HuH-7.5 (cell line): ENCODE results near the gene ZC2HC1C.

Experiments used
- DNase-seq: peaks from one replicate; pipeline ENCODE4 v3.0.0; 2011; ENCODE audit warnings: low spot score

The ZC2HC1C gene, protein sequence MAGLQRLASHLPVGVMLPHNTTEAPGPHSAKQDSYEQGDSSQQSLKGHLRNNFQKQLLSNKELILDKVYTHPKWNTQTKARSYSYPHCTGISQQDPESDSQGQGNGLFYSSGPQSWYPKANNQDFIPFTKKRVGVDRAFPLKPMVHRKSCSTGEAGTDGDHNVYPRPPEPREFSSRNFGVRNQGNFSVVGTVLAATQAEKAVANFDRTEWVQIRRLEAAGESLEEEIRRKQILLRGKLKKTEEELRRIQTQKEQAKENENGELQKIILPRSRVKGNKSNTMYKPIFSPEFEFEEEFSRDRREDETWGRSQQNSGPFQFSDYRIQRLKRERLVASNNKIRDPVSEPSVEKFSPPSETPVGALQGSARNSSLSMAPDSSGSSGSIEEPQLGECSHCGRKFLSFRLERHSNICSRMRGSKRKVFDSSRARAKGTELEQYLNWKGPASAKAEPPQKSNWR

DNA sequence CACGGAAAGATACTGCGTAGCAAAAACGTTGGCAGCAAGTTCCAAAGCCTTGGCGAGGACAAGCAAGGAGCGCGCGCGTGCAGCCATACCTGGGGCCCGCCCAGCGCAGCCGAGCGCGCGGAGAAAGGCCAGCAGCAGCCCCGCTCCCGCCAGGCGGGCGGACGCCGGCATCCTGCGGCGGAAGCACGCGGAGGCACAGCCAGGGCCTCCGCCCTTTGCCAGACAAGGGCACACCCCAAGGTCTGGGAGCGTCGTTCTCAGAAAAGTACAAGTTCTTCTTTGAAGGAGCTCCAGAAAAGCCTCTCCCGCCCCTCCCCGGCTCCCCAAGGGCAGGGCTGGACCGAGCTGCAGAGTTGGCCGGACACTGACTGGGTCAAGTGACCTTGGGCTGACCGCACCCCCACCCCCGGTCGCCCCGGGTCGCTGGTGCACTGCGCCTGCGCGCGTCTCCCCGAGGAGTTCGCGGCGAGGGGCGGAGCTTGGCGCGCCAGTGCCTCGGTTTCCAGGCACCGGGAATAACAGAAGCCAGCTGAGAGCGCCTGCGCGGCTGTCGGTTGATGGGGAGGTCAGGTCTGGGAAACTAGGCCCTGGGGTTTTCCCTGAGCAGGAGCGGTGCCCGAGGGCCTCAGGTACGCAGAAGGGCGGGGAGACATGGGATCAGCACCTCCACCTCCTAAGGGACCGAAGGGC lies at the start of gene ZC2HC1C:
ZC2HC1C (plus strand) TSS at position 521 of the 690 bp plus-strand sequence. CDS start 933 bp downstream, outside the sequence.
- peak; percentile 71 for DNase-seq

DNA sequence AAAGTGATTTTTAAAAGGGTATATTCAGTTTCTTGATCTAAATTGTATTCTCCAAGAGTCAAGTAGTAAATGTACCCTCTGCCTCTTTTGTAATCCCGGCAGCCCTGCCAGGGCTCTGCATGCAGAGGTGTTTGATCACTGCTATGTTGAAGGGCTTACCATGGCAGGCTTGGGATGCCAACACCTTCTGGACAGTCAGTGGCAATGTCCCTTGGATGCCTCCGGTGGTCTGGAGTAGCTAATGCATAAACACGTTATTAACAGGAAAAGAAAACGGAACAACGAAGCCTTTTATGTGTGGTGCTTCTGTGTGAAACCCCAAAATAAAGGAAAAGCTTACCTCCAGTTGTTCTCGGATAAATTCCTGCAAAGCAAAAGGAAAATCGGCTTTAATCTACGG lies 46.8 kb upstream of the ZC2HC1C start:
- DNase-seq: peak; percentile 26

DNA sequence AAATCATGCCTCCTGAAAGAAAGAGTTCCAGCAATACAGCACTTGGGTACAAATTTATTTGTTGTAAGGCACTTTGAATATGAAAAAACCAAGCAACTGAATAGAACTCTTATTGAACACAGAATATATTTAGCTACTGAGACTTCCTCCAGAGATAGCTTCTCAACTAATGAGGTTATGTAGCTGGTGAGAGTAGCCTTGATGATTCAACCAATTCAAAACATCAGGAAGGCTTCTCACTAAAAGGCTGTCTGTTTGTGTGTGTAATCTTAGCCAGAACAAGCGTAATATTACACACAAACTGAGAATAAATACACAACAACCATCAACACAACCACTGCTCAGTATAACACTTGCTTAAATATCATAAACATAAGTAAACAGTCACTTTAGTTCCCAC lies 46.3 kb upstream of the ZC2HC1C start:
- DNase-seq: no peak

DNA sequence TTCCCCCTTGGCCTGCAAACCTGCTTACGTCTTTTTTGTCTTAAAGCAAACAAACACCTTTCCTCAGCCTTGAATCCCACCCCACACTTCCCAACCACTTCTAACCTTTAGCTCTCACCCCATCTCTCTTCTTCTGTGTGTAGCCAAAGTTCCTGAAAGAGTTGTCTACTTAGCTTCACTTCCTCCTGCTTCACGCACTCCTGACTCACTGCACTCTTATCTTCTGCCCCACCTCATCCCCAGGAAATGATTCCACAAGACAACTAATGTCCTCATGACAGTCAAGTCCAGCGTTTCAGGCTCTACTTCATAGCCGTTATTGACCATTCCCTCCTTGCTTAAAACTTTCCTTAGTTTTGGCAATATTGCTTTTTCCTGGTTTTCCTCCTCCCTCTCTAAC lies 44.4 kb upstream of the ZC2HC1C start:
- no peak for DNase-seq

DNA sequence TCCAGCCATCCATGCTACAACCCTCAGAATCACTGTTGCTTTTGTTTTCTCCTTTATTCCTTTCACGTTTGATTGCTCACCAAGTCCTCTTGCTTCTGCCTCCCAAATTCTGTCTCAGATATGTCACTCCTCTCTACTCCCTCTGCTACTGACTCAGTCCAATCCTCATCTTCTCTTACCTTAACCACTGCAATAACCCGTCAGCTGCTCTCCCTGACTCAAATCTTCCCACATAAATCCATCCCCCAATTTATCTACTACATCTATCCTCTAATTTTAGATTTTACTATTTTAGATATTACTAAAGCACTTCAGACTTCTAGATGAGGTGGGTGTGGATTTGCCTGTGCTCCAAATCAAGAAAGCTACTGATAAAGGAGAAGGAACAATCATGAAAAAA lies 43.6 kb upstream of the ZC2HC1C start:
- DNase-seq: no peak

DNA sequence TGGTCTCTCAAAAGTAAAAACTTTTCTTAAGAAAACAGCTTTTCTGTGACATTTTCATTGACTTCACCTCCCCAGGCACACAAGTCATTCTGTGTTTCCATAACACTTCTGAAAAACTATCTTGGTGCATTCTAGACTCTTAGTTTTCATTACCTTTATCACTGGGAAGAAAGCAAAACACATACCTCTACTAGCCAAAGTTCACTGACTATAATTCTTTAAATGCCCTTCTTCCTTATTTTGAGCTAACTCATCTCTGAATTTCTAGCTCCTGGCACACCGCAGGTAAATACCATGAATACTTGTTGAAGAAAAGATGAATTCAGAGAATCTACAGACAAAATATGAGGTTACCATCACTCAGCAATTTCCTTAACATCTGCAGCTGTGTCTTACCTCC lies 39.3 kb upstream of the ZC2HC1C start:
- DNase-seq: no peak

DNA sequence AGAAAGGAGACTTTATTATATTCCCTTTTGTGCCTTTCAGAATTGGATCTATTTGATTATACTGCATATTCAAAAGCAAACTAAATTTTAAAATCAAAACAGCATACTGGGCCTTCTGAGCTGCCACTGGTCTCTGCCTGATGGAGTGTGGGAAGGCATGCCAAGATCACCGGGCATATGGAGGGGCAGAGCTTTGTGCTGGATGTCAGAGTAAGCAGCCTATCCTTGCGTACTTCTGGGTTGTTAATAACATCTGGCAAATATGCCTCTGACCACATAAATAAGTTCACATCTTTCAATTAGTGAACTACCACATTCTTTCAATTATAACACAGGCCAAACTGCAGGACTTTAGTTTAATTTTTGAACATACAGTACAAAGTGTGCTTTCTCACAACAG lies 36.5 kb upstream of the ZC2HC1C start:
- no peak for DNase-seq

DNA sequence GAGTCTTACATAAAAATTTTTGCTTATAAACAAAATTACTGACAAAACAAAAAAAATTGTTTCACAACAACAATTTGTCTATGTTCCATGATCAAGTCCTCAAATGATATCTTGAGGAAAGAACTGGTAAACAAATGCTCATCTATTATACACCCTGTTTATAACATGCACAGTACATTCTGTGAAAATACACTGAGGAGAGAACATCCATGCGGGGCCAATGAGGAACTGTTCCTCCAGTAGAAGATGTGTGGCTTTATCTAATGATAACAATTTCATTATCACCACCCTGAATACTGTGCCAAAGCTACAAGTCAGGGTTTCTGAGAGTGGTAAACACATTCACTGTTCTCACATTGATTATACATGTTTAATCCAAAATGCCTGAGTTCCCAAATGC lies 28.9 kb upstream of the ZC2HC1C start:
- DNase-seq: no peak

DNA sequence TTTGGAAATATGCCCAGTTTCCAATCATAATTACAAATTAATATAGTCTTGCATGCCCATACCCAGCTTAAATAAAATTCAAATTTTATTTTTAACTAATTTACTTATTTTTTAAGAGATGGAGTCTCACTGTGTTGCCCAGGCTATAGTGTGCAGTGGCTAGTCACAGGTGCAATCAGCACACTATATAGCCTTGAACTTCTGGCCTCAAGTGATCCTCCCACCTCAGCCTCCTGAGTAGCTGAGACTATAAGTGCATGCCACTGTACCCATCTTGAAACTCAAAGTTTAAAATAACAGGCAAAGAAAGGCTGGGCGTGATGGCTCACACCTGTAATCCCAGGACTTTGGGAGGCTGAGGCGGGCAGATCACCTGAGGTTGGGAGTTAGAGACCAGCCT lies 28.5 kb upstream of the ZC2HC1C start:
- DNase-seq: no peak

DNA sequence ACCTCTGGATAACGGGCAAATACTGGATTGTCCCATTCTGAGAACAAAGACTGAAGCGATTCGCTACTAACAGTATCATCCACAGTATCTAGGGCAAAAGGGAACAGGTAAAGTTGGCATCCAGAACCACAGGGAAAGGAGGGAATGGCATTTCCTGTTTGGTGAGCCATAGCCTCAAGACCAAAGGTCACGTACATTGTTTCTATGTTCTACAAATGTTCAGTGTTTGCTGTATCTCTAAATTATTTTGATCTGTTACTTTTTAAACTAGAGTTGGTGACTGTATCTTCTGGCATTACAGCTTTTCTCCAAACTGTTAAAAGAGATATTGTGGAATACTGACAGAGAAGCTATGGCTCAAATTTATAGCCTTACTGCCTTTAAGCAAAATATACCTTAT lies 27.8 kb upstream of the ZC2HC1C start:
- no peak for DNase-seq

DNA sequence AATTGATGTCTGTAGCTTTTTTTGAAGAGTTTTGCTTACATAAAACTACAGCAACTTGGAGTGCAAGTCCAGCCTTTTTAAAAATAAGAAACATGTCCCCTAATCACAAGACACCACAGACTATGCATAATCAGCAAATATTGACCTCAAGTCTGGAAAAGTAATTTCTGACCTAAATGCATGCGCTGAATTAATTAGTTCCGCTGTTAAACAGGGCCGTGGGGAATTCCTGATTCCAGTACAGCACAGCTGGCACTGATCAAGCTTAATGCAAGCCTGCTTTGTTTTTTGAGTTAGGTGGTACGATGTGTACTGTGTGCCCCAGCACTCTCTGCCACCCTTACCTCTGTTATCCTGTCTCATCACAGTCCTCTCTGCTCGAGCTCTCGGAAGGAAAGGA lies 27.4 kb upstream of the ZC2HC1C start:
- no peak for DNase-seq

DNA sequence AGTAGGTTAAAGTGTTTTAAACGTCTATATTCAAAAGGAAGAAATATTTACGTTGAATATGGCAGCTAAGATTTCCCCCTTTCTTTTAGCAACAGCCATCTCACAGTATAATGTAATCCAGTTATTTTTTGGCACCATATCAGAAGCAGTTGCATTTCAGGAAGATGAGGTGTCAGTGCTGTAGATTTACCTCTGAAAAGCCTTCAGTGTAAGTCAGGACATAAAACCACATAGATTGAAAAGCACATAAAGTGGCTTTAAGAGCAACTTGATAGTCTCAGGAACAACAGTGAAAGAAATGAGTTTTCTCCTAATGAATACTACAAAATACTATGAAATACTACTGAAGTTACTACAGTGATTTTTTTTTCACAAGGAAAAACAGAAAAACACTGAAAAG lies 25.1 kb upstream of the ZC2HC1C start:
- DNase-seq: no peak

DNA sequence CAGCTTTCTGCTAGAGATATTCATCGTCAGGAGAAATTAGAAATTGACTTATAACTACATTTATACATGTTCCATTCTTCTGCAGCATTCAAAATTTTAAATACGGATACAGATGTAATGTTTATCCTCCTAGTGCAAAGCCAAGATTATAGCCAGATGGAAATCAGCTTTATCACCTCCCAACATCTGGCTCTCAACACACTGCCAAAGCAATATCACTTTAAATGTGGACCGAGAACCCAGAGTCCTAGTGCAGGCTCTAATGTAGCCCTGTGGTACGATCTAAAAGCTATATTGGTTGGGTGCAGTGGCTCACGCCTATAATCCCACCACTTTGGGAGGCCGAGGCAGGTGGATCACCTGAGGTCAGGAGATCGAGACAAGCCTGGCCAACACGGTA lies 24.7 kb upstream of the ZC2HC1C start:
- no peak for DNase-seq

DNA sequence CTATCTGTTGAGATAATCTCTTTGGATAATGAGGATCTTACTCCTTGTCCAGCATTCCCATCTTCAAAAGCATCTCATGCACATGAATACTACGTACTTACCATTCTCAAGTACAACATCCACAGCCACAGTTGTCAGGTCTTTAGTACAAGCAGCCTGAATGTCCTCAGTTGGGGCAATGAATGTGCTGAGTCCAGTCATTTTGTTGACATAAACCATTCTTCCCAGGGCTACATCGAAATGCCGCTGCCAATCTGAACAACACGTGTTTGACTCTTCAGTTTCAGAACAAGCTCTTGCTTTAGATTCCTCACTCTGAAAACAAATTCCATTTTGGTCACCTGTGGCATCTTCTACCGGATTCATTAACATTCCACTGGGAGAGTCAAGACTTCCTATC lies 23.2 kb upstream of the ZC2HC1C start:
- DNase-seq: no peak

DNA sequence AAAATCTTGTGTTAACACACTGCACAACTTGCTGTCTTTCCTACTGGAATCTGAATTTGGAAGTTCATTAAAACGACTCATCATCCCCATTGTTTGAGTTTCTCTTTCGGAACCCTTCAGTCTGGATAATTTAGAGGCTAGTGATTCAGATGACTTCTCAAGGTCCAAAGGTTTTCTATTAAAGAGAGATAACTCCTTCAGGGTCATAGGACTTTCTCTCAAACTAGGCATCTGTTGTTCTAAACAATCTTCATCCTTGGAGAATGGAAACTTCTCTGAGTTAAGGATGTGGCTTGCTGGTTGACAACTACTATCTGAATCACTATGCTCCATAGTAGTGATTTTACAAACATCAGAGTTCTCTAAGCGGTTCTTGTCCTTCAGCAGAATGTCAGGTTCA lies 22.5 kb upstream of the ZC2HC1C start:
- no peak for DNase-seq

DNA sequence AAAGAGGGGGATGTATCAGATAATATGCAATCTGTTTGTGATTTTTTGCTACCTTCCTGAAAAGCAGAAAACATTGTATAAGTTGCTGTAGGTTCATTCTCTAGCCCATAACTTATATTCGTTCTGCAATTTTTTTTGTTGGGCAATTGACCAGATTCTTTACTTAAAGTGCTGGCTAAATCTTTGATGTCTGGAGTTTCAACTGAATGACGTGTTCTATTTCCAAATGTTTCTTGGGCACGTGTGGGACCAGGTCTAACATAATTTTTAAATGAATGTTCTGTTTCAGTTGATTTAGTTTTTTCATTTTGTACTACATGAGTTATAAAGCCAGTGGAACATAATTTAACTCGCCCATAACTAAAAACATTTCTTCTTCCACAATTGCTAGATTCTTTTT lies 21.9 kb upstream of the ZC2HC1C start:
- no peak for DNase-seq

DNA sequence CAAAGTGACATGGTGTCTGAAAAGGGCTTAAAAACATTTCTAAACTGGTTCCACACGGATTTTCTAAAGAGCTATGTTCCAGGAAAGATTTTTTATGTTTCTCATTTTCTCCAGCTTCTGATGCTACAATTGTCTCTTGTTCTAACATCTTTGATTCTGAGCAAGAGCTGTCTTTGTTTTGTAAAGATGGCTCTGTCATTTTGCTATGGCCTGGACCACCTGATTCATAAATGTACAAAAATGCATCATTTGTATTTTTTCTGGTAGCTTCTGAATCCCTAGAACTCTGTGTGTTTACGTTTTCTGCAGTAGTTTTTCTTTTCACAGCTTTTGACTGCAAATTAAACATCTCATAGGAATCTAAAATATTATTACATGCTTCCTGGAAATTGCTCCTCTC lies 21.3 kb upstream of the ZC2HC1C start:
- no peak for DNase-seq

DNA sequence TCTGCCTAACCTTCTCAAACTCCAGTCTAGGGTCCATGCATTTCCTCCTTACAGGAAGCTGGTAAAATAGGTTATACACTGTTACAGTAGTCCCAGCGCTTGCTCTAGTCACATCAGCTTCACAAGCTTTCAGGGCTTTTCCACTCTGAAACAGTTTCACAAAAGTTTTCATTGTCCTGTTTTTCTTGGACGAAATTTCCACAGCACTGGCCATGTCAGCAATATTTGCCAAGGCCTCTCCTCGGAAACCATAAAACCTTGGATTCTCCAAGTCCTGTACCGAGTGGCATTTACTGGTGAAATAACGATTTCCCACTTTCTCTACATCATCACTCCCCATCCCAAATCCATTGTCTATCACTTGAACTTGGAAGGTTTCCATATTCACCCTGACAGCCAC lies 20.3 kb upstream of the ZC2HC1C start:
- DNase-seq: no peak

DNA sequence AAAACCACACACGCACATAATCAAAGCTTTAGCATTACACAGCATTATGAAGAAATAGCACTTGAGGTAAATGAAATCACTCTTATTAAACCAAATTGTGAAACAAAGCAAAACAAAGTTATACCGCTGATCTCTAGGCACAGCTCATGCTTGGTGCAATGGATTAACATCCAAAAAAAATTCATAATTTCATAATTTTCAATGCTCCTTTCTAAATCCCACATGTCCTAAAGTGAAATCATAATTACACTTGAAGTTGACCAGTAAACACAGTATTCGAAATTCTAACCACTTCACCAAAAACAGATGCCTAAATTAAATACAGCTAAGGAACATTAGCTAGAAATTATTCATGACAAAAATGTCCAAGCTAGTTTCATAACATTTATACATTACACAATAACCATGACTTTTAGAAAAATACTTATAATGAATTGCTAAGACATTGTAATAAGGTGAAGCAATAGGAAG lies 19.7 kb upstream of the ZC2HC1C start:
- DNase-seq: no peak

DNA sequence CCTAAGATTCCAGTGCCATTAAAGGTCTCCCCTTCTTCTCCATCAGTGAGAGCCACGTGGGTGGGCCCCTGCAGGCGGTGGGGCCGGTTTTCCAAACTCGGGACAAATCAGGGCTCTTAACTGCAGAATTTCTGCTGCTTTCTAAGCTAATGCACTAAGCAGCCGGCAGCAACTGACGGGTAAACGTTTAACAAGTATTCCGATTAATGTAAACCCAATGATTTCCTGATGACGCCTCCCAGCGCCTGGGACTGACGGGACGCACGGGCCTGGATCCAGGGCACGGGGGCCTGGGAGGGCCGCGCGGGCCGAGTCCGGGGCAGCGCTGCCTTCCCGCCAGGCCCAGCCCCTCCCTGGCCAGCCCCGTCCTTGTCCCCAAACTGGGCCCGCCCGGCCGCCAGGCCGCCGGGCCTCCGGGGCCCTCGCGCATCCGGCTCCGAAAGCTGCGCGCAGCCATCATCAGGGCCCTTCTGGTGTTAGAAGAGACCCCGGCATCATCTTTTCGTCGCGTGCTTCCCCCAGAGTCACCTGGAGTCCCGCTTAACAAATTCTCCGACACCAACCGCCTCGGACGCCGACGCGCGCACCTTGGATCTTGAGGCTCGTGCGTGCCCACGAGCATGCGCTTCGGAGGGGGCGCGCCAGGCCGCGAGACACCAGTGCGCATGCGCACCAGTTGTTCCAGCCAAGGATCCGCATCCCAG lies 18.4 kb upstream of the ZC2HC1C start, which contains the start of gene MLH3:
MLH3 (minus strand) TSS at position 616 of the 704 bp plus-strand sequence. CDS start 1,812 bp downstream, outside the sequence.
- DNase-seq: peak; percentile 85

DNA sequence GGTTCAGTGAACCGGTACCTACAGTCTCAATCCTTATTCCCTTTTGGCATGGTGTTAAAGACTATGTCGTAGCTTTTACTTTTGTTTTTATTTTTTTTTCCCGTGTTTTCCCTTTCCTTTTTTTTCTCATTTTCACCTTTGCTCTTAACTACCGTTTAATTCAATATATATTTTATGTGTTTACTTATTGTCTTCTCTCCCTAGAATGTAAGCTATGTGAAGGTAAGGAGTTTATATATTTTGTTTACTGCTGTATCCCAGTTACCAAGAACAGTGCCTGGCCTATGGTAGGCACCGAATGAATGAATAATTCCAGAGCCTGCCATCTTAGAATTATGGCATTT lies 17.9 kb upstream of the ZC2HC1C start:
- no peak for DNase-seq

DNA sequence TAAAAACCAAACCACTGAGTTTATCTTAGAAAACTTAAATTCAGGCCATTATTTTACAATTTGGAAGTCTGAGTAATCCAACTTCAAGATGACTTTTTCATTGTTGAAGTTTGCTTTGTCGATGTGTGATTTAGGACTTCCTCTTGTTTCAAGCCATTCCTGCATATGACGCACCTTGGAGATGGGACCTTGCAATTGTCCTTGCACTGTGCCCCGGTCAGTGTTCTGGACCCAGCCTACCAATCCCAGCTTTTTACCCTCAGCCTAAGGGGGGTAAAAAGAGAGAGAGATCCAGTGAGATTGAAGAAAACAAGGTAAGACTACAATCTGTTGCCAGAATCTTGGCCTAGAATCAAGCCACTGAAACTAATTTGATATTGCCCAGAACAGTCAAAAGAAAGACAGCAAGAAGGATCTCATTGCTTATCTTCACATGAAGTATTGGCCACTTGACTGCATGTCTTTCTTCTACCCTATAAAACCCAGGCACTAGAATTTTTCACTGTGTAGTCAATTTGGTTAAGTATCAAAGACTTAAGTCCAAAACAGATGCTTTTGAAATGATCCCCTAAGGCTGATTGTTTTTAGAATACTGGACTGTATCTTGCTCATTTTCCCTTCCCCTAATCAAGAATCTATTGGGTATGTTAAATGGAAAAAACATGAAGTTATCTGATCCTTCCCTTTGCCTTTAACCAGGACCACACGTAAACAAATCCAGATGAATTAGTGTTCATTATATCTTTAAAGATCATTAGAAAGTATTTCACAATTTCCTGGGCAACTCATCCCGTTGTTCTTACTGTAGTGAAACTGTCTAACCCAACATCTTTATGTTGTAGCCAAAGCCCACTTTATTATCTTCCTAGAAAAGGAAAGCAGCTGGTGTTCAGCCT lies 15.8 kb upstream of the ZC2HC1C start:
- no peak for DNase-seq
